Measurements from ENCODE around the gene RAD18.

DNA sequence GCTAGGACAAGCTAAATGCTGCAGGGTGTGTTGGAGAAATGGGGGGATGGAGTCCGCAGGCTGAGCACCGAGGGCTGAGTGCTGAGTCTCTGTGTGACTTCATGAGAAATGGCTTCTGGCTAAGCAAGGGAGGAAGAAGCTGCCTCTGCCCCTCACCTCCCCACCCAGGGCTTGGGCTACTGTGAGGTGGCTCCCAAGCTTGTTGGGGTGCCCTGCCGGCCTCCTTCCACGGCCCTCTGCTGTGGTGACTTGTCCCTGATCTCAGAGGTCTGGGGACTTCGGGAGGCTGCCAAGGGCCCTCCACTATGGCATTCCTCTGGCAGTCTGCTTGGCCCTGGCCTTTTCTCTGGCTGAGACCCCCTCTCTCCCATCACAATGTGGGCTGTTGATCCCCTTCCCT, 30.1 kb upstream of the RAD18 start:
- TF ChIP-seq, protein P1, sequence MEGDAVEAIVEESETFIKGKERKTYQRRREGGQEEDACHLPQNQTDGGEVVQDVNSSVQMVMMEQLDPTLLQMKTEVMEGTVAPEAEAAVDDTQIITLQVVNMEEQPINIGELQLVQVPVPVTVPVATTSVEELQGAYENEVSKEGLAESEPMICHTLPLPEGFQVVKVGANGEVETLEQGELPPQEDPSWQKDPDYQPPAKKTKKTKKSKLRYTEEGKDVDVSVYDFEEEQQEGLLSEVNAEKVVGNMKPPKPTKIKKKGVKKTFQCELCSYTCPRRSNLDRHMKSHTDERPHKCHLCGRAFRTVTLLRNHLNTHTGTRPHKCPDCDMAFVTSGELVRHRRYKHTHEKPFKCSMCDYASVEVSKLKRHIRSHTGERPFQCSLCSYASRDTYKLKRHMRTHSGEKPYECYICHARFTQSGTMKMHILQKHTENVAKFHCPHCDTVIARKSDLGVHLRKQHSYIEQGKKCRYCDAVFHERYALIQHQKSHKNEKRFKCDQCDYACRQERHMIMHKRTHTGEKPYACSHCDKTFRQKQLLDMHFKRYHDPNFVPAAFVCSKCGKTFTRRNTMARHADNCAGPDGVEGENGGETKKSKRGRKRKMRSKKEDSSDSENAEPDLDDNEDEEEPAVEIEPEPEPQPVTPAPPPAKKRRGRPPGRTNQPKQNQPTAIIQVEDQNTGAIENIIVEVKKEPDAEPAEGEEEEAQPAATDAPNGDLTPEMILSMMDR (IDR thresholded peaks at IDR 0.05) = no peak
- TF ChIP-seq EZH2 (IDR thresholded peaks at IDR 0.05) = no peak

Measured in neural progenitor cell (in vitro differentiated cells).